ENCODE results near the gene TUBA4A. TPM values are rescaled to one million over a fixed set of nuclear protein-coding genes. Genes with fewer than 3 reads are reported as not detected.
A peak's percentile ranks its signal among the peaks of the same experiment; 100 is the strongest.
"Not testable (repeated sequence)": the region's sequence is repeated elsewhere in the genome, so short reads cannot be mapped to it uniquely, and the experiment has no call there.

Gene TUBA4A
- total RNA-seq, 1 donor from 2014 or later, result 14.0 TPM

GRCh38 chr2:219287116-219287440 is 33.4 kb upstream of the TUBA4A start:
- DNase-seq (ENCODE audit: low read depth, low spot score), result not testable (repeated sequence)

- DNase-seq (ENCODE audit: low read depth, low spot score), result no peak
Measured at GRCh38 chr2:219286436-219287115, 32.9 kb upstream of the TUBA4A start.

DNA sequence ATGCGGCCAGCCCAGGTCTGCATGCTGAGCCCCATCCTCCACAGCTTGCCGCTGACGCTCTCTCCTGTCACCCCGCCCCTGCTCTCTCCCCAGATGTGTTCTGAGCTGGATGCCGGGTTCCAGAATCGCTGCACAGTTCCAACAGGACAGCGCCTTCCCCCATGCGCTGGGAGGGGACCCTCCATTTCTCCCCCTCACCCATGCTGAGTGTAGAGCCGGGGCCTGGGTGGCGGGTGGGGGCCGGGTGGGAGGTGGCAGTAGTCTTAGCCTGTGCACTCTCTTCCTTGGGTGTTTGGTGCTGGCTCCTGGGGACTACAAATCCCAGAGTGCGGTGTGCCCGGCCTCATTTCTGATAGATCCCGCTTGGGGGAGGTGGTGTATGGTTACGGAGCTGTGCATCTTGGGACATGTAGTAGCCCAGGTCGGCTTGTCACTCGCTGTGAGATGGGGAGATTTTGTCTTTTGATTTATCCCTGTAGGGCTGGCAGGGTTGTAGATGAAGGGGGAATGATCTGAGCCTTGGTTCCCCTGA is 32.2 kb upstream of the TUBA4A start:
- DNase-seq (ENCODE audit: low read depth, low spot score), result no peak

DNA sequence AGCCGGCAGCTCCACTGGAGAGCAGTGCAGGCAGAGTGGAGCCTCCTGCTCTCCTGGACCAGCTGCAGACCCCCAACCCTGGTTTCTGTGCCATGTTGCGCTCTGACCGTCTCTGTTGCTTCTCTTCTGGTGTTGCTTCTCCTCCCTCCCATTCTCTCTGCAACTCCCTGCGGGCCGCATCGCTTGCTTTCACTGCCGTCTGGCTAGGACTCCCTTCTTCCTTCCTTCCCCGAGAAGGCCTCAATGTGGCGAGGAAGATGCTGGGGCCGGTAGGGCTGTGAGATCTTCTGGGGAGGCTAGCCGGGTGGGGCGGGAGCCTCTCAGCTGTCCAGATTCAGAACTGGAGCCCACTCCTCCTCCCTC is 31.6 kb upstream of the TUBA4A start:
- no peak for DNase-seq (ENCODE audit: low read depth, low spot score)

- no peak for DNase-seq (ENCODE audit: low read depth, low spot score)
Measured at GRCh38 chr2:219284501-219285372, 31.0 kb upstream of the TUBA4A start.

DNA sequence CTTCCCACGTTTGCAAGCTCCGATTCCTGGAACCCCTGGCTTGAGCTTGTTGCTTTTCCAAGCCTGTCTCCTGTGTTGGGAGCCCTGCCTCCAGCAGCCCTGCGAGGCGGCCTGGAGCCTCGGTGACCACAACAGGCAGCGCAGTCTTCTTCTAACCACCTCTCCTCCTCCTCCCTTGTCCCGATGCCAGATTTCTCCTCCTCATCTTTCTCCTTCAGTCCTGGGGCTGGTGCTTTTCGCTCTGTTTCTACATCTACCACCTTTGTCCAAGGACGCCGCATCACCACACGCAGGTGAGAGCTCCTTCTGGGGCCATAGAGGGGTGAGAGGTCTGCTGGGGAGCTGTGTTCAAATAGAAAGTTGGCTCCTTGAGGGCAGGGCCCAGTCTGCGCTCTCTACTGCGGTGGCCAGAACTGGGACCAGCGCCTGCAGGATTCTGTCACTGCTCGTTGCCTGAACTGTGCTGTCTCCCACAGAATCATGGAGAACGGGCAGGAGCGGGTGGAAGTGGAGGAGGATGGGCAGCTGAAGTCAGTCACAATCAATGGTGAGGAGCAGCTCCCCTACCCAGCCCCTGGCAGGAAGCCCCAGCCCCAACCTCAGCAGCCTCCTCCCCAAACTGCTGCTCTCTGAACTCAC is 29.3 kb upstream of the TUBA4A start:
- DNase-seq (ENCODE audit: low read depth, low spot score), result no peak

DNA sequence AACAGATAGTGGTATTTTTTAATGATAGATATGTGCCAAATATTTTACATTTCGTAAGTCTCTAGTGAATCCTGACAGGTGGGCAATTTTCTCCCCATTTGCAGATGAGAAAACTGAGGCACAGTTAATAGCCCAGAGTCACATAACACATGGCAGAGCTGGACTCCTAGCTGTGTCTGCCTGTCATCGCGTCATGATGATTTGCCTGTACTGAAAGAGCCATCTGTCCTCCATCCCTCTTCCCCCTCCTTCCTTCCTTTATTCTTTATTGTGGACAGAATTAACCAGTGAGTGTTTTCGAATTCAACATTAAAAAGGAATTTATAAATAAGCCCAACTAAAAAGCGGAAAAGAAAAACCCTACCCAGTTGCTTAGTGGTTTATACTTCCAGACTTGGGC is 28.7 kb upstream of the TUBA4A start:
- DNase-seq (ENCODE audit: low read depth, low spot score), result no peak

DNA sequence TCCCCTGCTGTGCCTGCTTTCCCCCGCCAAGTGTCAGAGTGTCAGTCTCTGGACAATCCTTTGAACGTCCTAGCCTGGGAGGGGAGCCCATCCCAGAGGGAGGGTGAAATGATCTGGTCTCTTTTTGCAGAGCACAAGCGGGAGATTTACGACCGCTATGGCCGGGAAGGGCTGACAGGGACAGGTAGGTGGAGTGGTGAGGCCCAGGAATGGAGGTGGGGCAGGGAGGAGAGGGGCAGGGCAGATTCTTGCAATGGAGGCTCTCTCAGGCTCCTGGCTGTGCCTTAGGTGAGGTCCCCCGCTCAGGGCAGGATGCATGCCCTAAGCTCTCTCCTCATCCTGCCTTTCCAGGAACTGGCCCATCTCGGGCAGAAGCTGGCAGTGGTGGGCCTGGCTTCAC is 27.9 kb upstream of the TUBA4A start:
- no peak for DNase-seq (ENCODE audit: low read depth, low spot score)

DNA sequence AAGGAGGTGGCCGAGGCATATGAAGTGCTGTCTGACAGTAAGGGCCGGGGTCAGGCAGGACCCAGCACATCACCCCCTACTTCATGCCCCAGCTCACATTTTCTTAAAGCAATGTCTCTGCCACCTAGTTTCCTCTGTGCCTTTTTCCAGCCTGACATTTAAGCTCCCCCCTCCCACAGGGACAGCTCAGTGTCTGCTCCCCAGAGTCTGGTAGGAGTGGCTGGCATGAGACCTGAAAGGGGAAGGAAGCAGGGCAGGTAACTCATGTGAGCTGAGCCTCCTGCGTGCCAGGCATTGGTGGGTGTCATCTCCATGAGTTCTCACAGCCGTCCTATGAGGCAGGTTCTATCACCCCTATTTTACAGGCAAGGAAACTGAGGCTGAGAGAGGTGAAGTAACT is 26.9 kb upstream of the TUBA4A start:
- DNase-seq (ENCODE audit: low read depth, low spot score), result no peak

DNA sequence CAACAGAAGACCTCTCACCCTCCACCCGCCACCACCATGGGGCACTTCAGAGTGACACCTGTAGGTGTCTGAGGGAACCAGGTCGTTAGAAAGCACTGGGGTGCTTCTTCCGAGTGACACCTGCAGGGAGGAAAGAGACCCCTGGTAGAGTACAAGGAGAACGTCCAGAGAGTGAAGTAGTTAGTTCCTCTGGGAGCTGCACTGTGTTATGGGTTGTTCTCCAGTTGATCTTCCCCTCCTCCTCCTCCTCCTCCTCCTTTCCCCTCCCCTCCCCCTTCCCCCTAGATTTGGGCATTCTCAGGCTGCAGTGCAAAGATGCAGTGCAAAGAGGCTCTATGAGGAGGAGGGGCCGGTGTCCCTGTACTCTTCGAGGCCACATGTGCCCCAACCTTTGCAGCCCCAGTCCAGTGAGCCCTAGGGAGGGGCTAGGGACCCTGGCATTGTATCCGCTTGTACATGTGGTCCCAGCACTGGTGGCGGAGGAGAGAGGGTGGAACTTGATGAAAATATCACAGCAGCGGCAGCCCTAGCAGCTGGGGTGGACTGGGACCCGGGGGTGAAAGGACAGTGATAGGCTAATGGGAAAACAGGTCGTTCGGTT is 26.3 kb upstream of the TUBA4A start:
- no peak for DNase-seq (ENCODE audit: low read depth, low spot score)

DNA sequence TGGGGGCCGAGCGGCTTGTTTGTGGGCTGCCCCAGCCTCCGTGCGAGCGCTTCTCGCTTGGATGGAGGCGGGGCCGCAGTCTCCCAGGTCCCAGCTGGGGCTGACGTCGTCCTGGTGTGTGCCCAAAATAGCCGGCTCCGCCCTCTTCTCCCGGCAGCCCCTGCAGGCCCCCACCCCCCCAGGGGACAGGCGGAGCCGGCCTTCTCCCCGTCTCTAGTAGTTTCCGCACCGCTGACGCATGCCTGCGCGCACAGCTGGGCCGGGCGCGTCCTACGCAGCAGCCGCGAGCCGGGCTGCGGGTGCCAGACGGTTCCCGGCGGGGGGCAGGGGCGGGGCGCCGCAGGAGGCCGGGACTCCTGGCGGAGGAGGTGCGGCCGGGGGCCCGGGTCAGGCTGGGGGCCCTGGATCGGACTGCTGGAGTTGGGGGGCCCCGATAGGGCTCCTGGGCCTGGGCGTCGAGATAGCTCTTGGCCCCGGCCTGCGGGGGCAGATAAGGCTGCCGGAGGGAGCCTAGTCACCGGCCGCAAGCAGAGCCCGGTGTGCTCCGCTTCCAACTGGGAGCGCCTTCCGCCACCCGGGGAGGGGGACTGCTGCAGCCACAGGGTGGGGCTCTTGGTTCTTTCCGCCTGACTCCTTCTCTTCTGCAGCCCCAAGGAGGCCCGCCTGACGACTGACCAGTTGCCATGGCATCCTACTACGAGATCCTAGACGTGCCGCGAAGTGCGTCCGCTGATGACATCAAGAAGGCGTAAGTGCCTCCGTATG is 25.6 kb upstream of the TUBA4A start, which contains the start of gene DNAJB2:
TSS of gene DNAJB2 (plus strand) at position 216 of the 765 bp plus-strand sequence. CDS start at position 684, 468 bp downstream.
- DNase-seq (ENCODE audit: low read depth, low spot score), result peak; percentile 93

DNA sequence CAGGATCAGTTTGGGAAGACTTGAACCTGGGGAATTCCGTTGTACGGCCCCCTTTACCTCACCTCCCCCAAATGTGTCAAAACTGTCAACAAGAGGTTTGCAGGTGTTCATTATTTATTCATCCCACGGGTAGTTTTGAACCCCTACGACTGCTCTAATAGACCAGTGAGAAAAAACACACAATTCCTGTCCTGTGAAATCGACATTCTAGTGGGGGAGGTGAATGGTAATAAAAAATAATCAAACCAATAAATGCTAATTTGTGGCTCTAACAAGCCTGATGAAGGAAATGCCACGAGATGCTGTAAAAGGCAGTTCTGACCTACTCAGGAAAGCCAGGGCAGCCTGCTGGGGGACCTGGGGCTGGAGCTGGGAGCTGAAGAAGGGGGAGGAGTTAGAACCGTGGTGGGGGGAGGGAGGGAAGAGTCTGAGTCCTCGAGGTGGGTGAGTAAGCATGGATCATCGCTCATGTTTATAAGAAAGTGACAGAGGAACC is 25.0 kb upstream of the TUBA4A start:
- no peak for DNase-seq (ENCODE audit: low read depth, low spot score)

DNA sequence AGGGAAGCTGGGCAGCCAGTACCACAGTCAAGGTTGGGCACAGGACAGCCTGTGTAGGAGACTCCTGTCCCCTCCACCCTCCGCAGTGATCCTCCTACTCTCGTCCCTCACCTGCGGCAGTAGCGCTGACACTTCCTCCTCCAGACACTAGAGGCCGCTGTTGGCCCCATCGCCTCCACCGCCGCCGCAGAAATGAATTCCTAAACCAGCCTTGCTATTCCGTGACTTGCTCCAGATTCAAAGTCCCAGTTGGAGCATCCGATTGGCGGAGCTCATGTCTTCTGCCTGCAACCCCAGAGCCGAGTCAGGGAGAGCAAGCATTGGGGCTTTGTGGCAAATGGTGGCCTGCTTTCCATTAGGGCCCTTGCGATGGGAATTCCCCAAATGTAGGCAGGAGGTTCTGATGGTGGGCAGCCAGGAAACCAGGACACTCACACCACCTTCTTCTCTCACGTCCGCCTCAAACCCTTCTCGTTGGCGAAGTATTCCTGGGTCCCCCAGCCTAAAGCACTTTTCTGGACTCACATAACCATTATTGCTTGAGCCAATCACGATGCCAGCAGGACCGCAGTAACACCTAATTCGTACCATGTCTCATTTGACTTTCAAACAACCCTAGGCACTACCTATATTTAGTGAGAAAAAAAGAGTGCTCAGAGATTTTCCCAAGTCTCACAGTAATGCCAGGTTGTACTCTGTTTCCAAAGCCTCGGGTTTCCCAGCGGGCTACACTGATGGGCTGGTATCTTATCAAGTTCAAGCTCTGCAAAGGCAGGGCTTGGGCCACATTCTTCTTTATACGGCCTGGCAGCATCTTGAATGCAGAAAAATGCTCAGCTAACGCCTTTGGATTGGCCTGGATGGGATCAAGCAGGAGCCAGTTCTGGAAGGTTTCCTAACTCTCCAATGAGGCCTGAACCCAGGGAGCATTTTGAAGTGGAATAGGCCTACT is 24.3 kb upstream of the TUBA4A start:
- no peak for DNase-seq (ENCODE audit: low read depth, low spot score)

DNA sequence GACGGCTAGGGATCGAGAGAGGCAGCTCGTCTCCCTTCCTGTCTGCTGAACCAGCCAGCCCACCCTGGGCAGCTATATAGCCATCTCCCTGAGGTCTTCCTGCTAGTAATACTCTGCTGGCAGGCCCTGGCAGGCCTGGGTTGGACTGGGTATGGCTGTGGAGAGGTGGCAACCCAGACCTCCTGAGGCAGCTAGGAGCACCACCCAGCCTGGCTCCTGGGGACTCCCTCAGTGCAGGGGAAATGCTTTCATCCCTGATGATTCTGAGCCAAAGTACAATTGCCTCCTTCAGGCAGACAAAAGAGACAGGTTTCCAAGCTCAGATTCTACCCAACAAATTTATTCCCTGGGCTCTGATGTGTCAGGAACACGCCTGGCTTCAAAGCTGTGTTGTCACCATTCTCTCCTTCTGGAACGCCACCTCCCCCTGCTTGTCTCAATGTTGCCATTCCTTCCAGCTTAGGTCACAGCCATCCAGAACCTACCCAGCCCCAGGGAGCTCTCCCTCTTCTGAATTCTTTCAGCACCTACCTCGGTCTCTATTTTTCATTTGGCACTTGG is 20.7 kb upstream of the TUBA4A start:
- no peak for DNase-seq (ENCODE audit: low read depth, low spot score)

- DNase-seq (ENCODE audit: low read depth, low spot score), result no peak
Measured at GRCh38 chr2:219273937-219274336, 20.2 kb upstream of the TUBA4A start.

DNA sequence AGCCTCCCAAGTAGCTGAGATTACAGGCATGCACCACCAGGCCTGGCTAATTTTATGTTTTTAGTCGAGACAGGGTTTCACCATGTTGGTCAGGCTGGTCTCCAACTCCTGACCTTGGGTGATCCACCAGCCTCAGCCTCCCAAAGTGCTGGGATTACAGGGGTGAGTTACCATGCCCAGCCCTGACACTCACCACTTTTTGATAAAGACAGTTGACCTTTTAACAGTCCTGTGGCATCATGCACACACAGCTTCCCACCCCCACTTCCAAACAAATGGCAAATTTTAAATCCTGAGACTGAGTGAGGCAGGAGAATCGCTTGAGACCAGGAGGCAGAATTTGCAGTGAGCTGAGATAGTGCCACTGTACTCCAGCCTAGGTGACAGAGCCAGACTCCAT is 19.3 kb upstream of the TUBA4A start:
- no peak for DNase-seq (ENCODE audit: low read depth, low spot score)

DNA sequence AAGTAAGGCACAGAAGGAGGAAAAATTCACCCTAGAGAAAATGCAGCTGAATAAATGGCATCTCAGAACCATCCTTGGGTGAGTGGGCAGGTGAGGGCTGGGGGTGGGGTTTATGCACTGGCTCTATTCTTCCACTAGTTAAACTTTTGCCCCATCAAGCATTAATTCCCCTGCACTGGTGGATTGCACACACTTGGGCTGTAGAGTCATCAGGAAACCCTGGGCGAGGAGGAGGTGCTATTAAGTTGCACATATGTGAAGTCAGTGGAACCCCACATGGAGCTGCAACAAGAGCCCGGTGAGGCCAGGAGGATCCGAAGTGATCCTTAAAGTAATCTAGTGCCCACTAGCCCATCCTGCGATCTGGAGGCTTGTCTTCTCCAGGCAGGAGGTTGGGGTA is 18.6 kb upstream of the TUBA4A start:
- no peak for DNase-seq (ENCODE audit: low read depth, low spot score)

GRCh38 chr2:219271021-219271420 is 17.3 kb upstream of the TUBA4A start:
- DNase-seq (ENCODE audit: low read depth, low spot score), result no peak

DNA sequence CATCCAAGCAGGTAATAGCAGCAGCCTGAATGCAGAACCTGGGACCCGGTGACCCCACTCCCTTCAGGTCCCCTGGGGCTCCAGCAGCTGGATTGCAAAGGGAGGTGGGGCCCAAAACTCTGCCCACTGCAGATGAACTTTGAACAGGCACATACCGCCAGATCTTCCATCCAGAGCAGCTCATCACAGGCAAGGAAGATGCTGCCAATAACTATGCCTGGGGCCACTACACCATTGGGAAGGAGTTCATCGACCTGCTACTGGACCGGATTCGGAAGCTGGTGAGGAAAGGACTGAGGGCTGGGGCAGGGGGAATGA is 16.3 kb upstream of the TUBA4A start:
- no peak for DNase-seq (ENCODE audit: low read depth, low spot score)
